ENCODE data around the gene LCN10.

GRCh38 chr9:136741883-136742571 is 713 bp downstream of the LCN10 start:
- TF ChIP-seq, protein P1, sequence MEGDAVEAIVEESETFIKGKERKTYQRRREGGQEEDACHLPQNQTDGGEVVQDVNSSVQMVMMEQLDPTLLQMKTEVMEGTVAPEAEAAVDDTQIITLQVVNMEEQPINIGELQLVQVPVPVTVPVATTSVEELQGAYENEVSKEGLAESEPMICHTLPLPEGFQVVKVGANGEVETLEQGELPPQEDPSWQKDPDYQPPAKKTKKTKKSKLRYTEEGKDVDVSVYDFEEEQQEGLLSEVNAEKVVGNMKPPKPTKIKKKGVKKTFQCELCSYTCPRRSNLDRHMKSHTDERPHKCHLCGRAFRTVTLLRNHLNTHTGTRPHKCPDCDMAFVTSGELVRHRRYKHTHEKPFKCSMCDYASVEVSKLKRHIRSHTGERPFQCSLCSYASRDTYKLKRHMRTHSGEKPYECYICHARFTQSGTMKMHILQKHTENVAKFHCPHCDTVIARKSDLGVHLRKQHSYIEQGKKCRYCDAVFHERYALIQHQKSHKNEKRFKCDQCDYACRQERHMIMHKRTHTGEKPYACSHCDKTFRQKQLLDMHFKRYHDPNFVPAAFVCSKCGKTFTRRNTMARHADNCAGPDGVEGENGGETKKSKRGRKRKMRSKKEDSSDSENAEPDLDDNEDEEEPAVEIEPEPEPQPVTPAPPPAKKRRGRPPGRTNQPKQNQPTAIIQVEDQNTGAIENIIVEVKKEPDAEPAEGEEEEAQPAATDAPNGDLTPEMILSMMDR (IDR thresholded peaks at IDR 0.05) = no peak
- TF ChIP-seq POLR2AphosphoS5 (IDR thresholded peaks at IDR 0.05; ENCODE audit: low read depth, low read length) = no peak
- TF ChIP-seq, protein P2, sequence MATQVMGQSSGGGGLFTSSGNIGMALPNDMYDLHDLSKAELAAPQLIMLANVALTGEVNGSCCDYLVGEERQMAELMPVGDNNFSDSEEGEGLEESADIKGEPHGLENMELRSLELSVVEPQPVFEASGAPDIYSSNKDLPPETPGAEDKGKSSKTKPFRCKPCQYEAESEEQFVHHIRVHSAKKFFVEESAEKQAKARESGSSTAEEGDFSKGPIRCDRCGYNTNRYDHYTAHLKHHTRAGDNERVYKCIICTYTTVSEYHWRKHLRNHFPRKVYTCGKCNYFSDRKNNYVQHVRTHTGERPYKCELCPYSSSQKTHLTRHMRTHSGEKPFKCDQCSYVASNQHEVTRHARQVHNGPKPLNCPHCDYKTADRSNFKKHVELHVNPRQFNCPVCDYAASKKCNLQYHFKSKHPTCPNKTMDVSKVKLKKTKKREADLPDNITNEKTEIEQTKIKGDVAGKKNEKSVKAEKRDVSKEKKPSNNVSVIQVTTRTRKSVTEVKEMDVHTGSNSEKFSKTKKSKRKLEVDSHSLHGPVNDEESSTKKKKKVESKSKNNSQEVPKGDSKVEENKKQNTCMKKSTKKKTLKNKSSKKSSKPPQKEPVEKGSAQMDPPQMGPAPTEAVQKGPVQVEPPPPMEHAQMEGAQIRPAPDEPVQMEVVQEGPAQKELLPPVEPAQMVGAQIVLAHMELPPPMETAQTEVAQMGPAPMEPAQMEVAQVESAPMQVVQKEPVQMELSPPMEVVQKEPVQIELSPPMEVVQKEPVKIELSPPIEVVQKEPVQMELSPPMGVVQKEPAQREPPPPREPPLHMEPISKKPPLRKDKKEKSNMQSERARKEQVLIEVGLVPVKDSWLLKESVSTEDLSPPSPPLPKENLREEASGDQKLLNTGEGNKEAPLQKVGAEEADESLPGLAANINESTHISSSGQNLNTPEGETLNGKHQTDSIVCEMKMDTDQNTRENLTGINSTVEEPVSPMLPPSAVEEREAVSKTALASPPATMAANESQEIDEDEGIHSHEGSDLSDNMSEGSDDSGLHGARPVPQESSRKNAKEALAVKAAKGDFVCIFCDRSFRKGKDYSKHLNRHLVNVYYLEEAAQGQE (IDR thresholded peaks at IDR 0.05; ENCODE audit: insufficient read depth in 1 of 2, low read depth in 2 of 2, low read length in 1 of 2) = no peak
